NT2/D1 (cell line): Measurements from ENCODE around the gene TMEM63B.

Experiments used
- YY1 ChIP-seq: IDR thresholded peaks from 2 replicates; pipeline ENCODE4 v1.6.1; 2011; ENCODE audit not compliant: insufficient read length, insufficient read depth
- ZNF274 ChIP-seq: IDR thresholded peaks from 2 replicates; pipeline ENCODE4 v1.6.1; 2011; ENCODE audit warnings: mild to moderate bottlenecking, low read depth, low read length

DNA sequence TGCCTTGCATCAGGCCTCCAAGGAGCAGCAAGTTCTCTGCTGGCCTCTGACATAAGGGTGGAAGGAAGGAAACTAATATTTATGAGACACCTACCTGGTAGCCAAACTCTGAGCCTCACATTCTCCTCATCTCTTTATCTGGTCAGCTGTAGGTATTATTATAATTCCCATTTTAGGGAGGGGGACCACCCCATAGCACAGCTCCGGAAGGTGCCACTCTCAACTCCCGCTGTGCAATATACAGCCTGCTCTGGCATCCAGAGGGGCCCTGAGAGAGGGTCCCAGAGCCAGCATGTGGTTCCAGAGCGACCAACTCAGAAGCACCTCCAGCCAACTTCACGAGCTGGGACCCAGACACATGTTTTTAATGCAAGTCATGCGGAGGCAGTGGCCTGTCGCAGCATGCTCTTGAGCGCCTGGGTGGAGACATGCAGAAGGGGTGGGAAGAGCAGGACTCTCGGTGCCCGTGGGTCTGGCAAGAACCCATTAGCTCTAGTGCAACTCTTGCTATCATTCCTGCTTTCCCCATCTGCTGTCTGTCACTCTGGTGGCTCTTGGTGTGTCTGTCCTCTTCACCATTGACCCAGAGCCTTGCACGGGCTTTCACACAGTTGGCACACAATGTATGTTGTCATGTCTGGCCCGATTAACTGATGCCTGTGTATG lies 74.4 kb downstream of the TMEM63B start:
- TF ChIP-seq YY1 (no peak), ZNF274 (no peak)
